HG03095 (cell line): ENCODE results near the gene CISH.

Experiments
- ATAC-seq: cut with Tn5 transposase; IDR thresholded peaks from one replicate; pipeline ENCODE4 v1.9.1; 2021; ENCODE audit warnings: moderate library complexity; ENCODE audit not compliant: unreplicated experiment

The CISH gene

DNA sequence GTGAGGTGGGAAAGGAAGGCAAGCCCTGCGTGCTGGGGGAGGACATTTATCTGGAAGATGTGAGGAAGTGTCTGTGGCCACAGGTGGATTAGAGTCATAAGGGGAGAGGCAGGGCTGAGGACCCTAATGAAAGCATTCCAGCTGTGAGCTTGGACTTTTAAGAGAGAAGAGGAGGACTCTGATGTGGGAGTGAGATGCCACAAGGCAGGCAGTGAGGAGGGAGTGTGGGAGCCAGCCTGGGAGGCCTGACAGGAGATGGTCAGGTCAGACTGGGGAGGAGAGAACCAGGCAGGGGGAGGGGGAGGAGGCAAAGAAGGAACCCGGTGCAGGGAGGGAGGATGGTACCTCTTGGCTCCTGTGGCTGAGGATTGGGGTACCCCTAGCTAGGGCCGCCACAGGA, 26.4 kb upstream of the CISH start:
- no peak for ATAC-seq

DNA sequence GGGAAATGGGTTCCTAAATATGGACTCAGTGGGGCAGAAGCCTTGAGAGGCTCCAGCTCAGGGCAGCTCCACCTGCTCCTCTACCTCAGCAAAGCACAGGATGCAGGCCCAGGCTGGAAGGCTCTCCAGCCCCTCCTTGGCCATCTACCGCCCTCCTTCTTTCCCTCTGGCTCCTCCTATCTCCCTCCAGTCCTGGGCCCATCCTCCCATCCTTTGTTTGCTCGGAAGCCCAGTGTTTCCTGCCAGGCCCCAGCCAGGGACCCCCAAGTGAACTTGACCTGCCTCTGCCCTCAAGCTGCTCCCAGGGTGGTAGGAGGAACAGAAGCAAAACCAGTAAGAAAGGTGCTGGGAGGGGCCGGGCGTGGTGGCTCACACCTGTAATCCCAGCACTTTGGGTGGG, 25.4 kb upstream of the CISH start:
- no peak for ATAC-seq

DNA sequence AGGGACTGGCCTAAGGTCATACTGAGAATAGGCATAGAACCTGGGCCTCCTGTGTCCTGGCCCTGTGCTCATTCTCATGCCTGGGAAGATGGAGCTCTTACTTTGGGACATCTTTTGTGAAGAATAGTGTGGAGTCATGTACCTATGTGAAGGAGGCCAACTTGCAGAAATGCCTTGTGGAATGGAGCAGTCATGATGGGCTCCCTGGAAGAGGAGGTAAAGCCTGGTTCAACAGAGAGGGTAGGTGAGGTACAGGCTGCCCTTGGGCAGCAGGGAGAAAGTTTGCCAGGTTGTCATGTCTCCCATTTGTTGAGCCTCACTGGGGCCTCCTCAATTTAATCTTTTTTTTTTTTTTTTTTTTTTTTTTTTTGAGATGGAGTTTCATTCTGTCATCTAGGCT, 23.5 kb upstream of the CISH start:
- ATAC-seq, result no peak

DNA sequence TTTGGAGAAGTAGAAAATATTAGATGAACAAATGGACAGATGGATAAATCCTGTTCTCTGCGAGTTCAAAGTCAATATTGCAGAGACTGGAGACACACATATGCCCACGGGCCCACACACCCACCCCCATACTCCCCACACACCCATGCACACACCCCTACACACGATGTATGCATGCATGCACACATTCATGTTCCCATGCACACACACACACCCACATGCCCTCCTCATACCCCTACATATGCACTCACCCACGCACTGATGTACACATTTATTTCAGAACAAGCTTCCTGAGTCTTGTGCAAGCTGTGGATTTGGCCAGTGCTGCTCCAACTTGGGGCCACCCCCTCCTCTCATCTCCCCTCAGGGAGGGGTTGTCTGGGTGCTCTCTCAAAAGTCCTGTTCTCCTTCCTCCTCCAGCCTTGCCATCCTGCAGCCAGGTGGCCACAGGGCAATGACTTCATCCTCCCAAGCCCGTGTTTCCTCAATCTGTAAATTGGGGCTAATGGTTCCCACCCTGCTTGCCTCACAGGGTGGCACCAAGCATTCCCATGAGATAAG, 21.7 kb upstream of the CISH start:
- ATAC-seq, result no peak

DNA sequence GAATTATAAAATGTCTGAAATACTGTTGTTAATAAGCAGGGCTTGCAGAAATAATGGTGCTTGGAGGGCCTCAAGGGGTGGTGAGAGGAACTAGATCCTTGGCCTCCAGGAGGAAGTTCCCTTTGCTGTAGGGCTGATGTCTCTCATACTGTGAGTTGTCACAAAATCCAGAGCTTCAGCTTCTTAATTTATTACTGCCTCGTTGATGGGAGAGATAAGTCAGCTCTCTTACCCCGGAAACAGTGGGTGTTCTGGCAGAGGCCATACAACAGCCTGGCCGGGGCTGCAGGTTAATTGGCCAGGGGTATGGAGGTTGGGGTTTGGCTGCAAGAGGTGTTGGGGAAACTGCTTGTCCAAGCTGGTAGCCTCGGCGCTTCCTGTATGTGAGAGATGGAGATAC, 20.9 kb upstream of the CISH start:
- ATAC-seq, result no peak

DNA sequence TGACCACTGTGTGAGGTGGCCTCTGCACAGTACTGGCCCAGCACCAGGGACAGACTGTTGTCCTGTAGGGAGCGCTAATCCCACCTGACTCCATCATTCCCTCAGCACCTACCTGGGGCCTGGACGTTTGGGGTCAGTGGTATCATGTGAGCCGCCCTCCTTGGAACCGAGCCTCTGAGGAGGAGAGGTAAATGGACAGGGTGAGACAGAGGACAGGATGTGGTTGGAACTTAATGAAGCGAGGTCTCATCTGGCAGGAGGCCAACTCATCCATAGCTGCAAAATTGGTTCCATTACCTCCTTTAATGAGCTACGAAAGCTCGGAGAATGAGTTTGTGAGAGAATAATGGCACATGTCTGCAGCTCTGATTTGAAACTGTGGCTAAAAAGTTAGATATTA, 19.3 kb upstream of the CISH start:
- ATAC-seq, result no peak

DNA sequence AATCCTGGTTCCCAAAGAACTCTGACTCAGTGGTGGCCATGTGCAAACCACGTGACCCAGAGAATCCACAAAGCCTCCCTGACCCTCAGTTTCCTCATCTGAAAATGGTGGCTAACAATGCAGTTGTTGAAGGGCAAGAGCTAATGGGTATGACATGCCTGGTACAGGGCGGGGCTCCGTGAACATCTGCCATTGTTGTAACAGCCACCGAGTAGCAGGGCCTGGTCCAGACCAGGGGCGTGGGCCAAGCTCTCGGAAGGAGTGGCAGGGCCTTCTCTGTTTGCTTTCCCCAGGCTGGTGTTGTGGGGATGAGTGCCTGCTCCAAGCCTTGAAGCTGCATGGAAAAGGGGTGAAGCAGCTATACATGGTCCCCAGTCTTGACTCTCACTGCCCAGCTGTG, 18.8 kb upstream of the CISH start:
- no peak for ATAC-seq

DNA sequence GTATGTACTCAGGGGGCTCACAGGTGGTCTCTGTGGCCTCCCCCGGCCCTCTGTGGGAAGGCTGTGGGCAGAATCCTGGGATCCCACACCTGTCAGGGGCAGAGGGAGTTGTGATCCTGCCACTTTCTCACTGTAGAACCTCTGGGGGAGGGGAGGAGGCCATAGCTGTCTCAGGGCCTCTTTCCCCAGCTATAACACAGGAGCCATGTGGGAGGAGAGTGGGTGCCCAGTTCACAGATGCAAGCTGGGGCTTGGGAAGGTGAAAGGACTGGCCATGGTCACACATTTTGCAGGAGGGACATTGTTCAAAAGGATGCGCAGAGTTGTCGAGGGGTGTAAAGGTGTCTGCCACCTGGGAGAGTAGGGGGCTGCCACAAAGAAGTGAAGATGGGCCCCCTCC, 17.0 kb upstream of the CISH start:
- ATAC-seq, result no peak

DNA sequence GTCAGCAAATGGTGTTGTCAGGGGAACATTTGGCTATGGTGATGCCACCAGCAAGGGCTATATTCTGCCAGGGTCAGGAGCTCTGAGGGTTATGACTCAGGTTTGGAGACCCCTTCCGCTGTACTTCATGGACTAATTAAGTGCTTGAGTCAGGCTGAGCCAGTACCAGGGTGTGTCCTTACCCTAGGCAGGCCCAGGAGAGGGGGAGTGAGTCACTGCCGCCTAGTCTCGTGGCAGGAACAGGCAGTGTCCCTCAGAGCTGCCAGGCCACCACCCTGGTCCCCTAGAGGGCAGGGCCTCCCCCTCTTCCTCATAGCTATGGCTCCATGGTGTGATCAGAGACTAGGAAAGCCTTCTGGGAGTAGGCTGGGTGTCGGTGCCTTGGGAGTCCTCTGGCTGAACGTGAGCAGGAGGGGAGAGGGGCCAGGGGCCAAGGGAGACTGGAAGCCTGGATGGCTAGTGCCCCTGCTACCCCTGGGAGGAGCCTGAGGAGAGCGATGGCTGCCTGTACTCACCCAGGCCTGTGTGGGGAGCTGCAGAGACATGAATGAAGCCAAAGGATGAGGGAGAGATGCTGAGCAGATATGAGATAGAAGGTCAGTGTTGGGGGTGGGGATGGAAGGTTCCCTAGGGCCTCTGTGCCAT, 16.0 kb upstream of the CISH start:
- ATAC-seq, result no peak

DNA sequence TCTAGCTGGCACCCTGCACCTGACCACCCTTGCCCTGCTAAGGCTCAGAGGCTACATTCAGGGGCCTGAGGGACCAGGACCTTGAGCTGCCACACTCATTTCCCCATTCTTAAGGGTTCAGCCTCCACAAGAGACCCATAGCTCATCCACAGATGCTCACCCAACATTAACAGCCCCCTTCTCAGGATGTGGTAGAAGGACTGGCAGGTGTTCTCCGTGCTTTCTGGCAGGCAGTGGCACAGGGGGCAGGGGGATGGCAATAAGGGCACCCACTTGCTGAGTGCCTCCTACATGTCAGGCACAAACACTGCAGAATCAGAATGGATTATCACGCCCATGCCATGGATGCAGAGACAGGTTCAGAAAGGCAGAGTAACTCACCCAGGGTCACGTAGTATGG, 14.8 kb upstream of the CISH start:
- ATAC-seq, result no peak

DNA sequence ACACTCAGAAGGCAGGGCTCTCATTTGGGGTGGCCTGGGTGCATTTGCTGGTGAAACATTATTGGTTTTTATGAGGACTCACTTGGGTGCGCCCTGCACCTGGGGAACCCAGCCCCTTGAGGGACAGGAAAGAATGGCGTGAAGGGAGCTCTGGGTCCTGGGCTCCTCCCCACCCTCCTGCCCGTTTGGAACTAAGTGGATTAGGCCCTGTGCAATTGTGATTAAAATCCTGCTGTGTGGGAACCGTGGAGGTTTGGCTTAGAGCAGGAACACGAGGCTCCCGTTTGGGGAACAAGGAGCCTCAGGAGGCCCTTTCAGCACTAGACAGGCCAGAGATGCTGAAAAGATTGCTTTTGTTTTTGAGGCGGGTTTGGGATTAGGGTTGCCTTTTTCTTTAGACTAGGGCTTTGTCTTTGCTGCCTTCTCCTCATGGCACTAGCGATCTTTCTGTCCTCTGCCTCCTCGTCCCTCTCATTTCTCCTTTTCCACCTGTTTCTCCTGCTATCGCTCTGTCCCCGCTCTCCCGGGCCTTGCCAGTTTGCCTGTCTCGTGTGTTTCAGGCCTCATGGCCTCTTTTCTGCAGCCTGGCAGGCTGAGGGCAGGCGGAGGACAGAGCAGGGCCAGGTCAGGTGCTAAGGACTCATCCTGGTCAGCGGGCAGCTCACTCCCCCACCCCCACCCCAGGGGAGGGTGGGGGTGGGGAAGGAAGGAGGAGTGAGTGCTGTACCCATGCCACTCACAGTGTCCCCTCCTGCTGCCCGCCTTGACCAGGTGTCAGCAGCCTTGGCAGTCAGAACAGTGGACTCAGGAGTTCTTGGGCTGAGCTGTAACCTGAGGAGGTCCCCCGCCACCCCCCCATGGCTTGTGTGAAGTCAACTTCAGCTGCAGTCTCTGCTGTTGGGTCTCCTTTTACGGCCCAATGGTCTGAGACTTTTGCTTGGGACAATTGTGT, 13.9 kb upstream of the CISH start:
- no peak for ATAC-seq

DNA sequence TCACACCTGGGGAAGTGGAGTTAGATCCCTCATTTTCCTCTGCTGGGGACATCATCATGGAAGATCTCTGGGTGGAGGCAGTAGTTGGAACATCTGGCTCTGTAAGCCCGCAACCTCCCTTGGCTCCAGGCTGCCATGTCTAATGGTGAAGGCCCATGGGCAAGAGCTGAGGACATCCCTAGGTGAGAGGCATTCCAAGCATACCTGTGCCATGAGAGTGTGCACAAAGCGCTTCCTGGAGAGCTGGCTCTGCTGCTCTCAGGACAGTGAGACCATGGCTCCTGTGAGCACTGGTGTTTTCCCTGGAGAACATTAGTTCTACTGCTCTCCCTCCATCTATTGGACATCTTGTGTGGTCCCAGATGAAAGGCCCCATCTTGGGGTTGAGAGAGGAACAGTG, 13.1 kb upstream of the CISH start:
- no peak for ATAC-seq

DNA sequence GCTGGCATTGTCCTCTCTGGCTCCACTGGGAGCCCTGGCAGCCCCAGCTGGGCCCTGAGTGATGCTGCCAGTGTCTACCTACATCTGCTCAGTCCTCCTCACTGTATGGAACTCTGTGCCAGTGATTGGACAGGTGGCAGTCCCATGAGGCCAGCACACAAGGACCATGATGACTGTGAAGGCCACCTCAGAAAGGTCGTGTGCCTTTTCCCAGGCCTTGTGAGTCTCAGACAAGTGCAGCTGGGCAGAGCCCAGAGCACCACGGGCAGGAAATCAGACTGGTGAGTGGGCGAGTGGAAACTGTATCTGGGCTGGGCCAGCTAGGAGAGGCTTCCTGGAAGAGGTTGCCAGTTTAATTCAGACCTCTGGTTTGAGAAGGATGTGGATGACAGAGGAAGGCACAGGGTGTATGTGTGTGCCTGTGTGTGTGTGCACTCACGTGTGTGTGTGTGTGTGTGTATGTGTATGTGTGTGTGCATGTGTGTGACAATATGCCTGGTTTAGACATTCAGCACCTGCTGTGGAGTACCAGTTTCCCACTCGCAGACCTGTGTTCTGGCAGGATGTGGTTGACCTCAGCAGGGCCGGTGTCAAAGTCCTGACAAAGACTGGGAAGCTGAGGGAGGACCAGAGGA, 12.4 kb upstream of the CISH start:
- ATAC-seq, result no peak

DNA sequence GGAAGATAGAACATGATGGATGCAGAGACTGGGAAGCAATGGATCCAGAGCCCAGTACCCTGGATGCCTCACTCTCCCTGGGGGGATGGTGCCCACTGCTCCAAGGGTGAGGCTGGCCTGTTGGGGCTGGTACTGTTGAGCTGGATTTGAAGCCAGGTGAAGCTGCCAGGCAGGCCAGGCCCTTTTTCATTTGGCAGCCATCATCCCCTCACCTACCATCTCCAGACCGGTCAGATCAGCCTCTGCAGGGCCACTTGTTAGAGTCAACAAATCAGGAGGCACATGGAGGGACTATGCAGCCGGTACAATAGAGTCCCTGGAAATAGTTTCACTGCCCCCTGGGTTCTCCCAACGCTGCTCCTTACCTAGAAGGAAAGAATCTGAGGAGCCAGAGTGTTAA, 11.3 kb upstream of the CISH start:
- no peak for ATAC-seq

DNA sequence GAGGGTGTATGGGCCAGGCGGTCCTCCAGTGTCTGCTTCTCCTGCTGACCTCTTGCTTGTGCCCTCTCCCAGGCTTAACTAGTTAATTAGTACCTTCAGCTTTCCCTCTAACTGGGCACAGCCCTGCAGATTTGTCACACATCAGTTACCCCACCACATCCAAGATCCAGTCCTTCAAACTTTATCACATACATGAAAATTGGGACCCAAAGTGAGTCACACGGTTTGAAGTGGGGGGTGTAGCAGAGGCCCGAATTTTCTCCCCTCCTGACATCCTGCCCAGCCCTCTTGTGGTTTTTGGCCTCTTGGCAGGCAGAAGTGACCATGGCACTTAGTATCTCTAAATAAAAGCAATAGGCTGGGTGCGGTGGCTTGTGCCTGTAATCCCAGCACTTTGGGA, 9.2 kb upstream of the CISH start:
- no peak for ATAC-seq

DNA sequence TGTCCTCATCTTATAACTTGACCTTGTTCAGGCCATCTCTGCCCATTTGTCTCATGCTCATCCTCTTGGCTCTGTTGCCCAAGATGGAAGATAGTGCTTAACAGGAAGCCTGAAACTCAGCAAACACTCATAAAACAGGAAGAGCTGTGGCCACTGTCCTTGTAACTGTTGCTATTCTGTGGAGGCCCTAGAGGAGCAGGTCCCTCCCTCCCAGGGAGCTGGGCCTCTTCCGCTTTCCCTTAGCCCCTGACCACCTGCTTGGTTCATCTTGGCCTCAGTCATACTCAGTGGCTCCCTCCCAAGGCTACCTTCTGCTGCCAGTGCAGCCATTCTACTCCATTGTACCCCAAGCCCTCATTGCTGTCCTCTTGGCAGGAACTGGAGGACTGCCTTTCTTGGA, 8.8 kb upstream of the CISH start:
- no peak for ATAC-seq

DNA sequence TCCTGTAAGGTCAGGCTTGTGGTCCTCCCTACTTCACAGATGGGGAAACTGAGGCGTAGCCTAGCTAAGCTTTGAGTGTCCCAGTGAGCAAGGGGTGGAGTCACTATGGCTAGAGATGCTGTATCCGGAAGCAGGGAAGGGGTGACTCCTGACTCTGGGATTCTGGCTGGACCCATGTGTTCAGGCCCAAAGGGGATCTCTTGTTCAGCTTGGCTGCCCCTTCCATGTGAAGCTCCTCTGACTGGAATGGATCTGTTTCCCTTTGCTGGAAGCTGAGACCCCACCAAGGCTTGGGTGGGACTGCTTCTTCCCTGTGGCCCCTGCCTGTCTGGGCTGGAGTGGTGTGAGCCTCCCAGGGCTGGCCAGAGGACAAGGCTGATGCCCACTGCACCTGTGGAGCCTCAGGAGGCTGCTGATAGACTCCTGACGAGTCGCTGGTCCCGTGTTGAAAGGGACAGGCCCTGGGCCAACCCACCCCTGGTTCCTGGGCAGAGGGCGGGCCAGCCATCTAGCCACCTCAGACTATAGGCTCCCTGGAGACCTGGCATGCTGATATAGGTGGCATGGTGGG, 6.4 kb upstream of the CISH start:
- ATAC-seq, result no peak

DNA sequence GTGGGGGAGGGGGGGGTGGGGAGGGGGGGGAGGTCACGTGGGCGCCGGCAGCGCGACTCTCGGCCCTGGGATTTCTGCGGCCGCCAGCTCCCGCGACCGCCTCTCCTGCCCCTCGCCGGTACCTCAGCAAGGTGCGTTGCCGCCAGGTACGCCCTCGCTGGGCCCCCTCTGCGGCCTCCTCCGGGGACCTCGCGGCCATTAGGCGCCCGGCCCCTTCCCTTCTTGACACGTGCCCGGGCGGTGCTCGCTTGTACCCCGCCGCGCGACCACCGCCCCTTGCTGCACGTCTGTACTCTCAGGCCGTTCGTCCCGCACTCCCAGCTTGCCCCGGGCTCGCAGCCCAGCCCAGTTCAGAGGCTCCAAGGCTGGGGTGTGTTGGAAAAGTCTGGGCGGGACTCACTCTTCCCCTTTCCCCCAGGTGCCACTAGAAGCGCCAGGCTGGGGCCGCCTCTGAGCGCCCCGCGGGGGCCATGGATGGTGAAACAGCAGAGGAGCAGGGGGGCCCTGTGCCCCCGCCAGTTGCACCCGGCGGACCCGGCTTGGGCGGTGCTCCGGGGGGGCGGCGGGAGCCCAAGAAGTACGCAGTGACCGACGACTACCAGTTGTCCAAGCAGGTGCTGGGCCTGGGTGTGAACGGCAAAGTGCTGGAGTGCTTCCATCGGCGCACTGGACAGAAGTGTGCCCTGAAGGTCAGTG, 5.7 kb upstream of the CISH start, which contains the start of gene MAPKAPK3:
Gene MAPKAPK3 (plus strand): TSS at position 56 of the 696 bp plus-strand sequence. CDS start 415 bp downstream, at position 471.
- ATAC-seq, result peak; percentile 16

DNA sequence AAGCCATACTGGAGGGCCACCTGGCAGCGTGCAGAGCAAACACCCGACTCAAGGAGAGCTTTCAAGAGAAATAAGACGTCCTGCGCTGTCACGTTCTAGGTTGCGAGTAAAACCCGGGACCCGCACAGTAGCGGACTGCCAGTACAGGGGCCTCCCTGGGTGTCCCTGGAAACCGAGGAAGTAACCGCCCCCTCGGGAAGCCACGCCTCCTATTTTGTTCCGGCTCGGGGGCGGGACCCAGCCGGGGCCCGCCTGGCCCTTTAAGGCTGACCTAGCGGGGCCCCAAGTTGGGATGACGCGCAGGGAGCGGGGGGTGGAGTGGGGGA, 5.2 kb upstream of the CISH start:
- ATAC-seq, result peak; percentile 67

DNA sequence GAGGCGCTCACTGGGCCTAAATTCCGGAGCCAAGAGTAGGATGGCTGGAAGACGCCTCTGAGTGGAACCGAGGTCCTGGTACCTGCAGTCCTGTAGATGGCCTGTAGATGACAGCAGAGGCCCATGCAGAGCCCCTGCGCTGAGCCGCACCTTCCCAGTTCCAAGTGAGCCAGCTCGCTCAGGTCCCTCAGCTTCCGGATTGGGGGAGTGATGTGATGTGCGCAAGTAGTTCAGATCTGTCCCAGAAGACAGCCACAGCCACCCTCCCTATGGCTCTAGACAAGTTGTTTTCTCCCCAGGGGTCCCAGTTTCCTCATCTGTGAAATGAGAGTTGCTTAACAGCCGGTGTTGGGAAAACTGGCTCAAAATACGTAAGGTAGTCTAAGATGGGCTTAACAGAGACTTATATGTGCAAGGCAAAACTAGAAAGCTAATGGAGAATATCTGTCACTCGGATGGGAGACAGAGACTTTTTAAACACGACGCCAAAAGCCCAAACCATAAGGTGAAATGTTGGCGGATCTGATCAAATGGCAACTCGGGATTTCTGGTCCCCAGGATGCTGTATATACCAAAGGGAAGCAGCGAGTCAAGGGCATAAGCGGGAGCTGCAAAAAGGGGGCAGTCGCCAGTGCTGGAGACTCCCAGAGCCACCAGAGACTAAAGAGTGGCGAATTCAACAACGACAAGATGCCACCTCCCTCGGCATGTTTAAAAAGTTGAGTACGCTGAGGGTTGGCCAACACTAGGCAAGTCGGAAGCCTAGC, 4.6 kb upstream of the CISH start:
- no peak for ATAC-seq
